Activated CD4-positive, alpha-beta T cell treated with anti-CD3 and anti-CD28 coated beads, Interleukin-2, amount 50 U/mL, for 1 hour (primary cell): ENCODE measurements around the gene HAUS7.
A peak's percentile ranks its signal among the peaks of the same experiment; 100 is the strongest.

Experiments used
- DNase-seq: peaks from one replicate; pipeline ENCODE4 v3.0.0-alpha.2; 2020

The HAUS7 gene

DNA sequence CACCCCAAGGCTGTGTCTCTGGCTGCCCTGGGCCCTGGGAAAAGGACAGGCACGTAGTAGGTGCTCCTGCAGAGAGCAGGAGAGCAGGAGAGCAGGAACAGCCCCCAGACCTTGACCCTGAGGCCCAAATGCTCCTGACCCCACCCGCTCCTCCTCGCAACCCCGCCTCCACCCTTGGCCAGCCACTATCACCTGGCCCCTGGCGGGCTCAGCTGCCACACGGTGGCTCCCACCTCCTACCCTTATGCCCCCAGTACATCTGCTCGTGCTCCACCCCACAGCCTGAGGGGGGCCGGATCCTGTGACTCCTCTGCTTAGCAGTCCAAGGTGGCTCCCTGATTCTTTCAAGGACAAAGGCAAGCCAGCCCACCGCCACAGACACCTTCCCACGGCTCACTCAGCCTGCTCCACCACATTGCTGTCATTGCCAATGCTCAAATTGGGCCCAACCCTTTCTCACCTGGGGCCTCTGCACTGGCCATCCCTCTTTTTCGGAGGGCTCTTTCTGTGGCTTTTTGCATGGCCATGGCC, 5.4 kb upstream of the HAUS7 start:
- DNase-seq: no peak

- no peak for DNase-seq
Measured at GRCh38 chrX:153475271-153475670, 4.9 kb upstream of the HAUS7 start.

DNA sequence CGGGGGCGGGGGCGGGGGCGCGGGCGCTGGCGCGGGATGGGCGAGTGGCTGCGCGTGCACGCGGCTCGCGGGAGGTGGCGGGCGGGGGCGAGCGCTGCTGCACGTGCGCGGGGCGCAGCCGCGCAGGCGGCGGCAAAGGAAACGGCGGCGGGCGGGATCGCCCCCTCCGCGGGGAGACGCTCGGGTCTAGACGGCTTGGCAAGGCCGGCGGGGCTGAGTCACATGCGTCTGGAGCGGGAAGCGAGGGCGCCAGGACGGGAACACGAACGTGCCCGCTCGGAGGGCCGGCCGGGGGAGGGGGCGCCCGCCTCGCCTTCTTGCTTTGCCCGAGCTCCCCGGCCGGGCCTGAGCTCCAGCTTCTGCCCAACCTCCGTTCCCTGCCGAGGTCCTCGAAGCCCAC, 4.3 kb upstream of the HAUS7 start:
- DNase-seq: peak; percentile 49

DNA sequence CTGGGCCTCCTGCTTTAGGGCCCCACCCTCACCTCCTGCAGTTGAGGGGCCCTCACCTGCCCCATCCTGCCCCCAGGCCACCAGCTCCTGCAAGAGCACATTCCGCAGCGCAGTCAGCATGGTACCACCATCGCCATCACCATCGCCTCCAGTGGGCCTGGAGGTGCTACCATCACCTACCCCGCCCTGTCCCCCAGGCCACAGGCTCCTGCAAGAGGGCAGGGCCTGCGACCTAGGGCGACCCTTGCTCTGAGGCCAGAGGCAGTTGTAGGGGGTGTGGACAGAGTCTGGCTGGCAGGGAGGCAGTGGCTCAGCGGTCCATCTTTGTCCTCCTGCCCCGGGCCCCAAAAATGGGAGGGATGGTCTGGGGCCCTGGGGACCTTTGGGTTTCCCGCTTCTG, 3.9 kb upstream of the HAUS7 start:
- no peak for DNase-seq

DNA sequence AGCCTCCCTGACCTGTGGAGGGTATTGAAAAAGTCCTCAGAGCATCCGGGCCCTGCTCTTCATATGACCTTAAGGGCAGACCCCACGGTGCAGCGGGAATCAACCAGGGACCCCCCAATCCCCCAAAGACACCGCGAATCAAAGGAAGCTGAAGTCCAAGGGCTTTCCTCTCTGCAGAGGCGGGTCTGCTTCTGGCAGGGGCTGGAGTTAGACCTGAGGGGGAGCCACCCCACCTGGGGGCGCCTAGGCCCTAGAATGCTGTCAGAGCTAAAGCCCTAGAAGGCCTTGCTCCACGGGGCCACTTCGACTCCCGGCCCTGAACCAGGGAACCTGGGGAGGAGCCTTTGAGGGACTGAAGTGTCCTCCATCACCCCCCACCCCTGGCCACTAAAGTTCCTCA, 2.8 kb upstream of the HAUS7 start:
- DNase-seq: no peak

- no peak for DNase-seq
Measured at GRCh38 chrX:153471663-153472280, 1.4 kb upstream of the HAUS7 start.

GRCh38 chrX:153469811-153470410, 465 bp downstream of the HAUS7 start:
- no peak for DNase-seq

DNA sequence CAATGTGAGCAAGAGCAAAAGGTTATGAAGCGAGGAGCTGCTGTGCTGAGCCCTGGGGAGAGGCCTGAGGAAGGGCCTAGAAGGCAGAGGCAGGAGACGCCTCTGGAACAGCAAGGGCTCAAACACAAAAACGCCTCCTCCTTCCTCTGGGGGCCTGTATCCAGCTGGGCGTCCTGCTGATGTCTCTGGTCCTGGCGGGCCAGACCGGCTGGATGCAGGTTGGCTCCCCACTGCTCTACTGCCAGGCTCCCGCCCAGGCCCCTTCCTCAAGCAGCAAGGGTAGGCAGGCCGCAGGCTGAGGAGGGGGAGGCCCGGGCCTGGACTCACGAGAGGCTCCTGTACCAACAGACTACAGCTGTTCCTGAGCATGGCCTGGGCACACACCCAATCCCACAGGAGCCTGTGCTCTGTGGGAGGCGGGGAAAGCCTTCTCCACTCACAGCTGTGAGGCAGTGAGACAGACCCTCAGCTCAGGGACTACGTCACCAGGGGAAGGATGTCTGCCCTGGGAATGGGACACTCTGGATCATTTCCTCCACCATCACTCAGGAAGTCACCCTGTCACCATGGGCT, 2.3 kb downstream of the HAUS7 start:
- no peak for DNase-seq

GRCh38 chrX:153465691-153466380, 4.5 kb downstream of the HAUS7 start:
- no peak for DNase-seq

GRCh38 chrX:153464116-153464515, 6.3 kb downstream of the HAUS7 start:
- no peak for DNase-seq

GRCh38 chrX:153463556-153463955, 6.8 kb downstream of the HAUS7 start:
- DNase-seq: no peak

GRCh38 chrX:153463031-153463430, 7.3 kb downstream of the HAUS7 start:
- no peak for DNase-seq

GRCh38 chrX:153462291-153462690, 8.1 kb downstream of the HAUS7 start:
- no peak for DNase-seq

DNA sequence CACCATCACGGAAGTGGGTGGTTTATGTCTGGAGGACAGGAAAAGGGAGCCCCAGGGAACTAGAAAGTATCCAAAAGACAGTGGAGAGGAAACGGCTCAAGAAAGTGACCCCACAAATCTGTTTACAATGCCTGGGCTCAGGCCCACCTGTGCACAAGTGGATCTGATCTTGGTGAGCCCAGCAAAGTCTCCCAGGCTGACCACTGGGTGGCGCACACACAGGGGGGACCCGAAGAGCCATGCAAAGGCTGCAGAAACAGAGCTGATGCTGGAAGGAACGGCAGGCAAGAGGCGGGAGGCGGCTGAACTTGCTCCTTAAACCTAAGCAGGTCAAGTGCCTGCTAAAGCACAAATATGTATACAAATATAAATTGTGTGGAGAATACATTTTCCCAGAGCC, 9.6 kb downstream of the HAUS7 start:
- DNase-seq: peak; percentile 53

DNA sequence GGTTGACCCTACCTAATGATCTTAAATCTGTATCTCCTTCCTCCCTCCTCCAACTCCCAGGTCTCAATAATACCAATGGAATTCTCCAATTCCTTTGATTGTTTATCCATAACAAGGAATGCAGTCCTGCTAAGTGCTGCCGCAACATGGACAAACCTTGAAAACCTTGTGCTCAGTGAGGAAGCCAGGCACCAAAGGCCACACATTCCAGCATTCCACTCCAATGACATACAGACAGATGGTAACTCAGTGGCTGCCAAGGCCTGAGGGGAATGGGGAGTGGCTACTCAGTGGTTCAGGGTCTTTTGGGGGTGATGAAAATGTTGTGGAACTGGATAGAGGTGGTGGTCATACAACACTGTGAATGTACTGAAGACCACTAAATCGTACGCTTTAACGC, 10.4 kb downstream of the HAUS7 start:
- no peak for DNase-seq

DNA sequence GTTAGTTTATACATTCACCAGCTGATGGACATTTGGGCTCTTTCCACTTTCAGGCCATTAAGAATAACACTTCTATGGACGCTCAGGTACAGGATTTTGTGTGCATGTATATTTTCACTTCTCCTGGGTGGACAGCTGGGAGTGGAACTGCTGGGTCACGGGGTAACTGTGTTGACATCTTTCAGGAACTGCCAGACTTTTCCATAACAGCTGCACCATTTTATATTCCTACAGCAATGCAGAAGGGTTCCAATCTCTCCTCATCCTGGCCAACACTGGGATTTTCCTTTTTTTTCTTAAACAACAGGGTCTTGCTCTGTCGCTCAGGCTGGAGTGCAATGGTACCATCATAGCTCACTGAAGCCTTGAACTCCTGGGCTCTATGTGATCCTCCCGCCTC, 11.9 kb downstream of the HAUS7 start:
- DNase-seq: no peak

GRCh38 chrX:153457827-153458466, 12.4 kb downstream of the HAUS7 start:
- no peak for DNase-seq

GRCh38 chrX:153457136-153457825, 13.1 kb downstream of the HAUS7 start:
- DNase-seq: no peak

GRCh38 chrX:153456704-153457103, 13.7 kb downstream of the HAUS7 start:
- DNase-seq: no peak

DNA sequence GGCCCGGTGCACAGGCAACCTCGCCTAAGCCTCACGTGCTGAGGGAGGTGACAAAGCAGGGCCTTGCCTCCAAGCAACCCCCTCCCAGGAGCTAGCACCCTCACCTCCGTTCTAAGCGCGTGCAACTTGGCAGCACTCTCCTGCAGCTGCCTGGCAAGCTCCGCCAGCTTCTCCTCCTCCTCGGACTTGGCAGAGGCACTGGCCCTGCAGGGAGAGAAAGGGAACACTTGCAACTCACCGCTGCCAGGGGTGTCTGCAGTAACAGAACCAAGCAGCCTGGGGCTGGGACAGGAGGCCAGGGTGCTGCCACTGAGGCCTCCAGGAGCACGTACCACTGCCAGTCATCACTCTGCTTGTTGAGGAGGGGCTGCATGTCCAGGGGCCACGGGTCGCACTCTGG, 14.2 kb downstream of the HAUS7 start:
- no peak for DNase-seq

DNA sequence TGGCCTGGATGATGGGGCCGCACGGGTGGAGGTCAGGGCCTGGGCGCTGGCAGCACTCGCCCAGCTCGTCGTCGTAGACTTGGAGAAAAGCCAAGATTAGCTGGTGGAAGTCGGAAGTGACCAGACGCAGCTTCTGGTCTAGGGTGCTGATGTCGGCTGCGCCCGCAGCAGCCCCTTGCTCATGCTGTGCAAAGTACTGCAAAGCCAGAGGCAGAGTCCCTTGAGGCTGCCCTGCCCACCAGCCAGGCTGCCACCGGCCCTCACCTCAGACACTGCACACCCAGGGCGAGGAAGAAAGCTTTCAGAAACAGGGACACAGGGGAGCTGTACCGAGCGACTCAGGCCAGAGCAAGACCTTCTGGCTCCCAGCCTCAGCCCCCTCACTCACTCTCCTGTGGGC, 14.8 kb downstream of the HAUS7 start:
- no peak for DNase-seq

DNA sequence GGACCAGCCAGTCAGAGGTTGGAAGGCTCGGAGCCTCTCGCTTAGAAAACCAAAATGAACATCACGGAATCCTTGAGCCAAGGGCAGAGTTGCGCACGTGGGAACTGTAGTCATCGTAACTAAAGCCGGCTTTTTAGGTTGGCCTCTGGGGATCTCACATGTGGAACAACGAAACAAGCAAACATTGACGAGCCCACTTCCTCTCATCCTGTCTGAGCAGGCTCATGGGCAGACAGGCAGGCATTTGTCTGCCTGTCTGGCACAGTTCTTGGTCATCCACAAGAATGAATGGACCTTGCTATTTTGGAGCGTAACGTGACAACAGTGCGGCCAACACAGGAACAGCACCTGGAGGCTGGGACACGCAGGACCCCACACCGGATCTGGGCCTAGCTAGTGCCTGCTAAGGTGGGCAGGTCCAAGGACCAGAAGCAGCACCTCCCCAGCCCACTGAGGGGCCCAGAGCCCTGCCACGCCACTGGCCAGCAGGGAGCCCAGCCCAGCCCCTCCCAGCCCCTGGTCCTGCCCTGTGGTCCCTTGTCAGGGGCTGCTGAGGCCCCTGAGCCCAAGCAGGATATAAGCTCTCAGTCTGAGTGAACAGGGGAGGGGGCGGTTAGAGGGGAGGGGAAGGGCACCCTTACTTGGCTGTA, 15.3 kb downstream of the HAUS7 start:
- DNase-seq: no peak
